Measurements from ENCODE around the gene TFPI.

The TFPI gene

GRCh38 chr2:187461294-187462261 is 92.7 kb downstream of the TFPI start:
- no peak for DNase-seq (ENCODE audit: low read depth)

GRCh38 chr2:187459256-187459655 is 95.0 kb downstream of the TFPI start:
- DNase-seq (ENCODE audit: low read depth), result no peak

- DNase-seq (ENCODE audit: low read depth), result no peak
Observed at GRCh38 chr2:187453078-187453641, 101.1 kb downstream of the TFPI start.

- DNase-seq (ENCODE audit: low read depth), result no peak
Observed at GRCh38 chr2:187451510-187451909, 102.7 kb downstream of the TFPI start.

- no peak for DNase-seq (ENCODE audit: low read depth)
Observed at GRCh38 chr2:187447336-187447735, 106.9 kb downstream of the TFPI start.

GRCh38 chr2:187446711-187447110 is 107.5 kb downstream of the TFPI start:
- no peak for DNase-seq (ENCODE audit: low read depth)

- DNase-seq (ENCODE audit: low read depth), result no peak
Observed at GRCh38 chr2:187445051-187445450, 109.2 kb downstream of the TFPI start.

GRCh38 chr2:187442778-187443177 is 111.5 kb downstream of the TFPI start:
- DNase-seq (ENCODE audit: low read depth), result no peak

GRCh38 chr2:187442378-187442777 is 111.9 kb downstream of the TFPI start:
- DNase-seq (ENCODE audit: low read depth), result no peak

GRCh38 chr2:187440101-187440675 is 114.0 kb downstream of the TFPI start:
- no peak for DNase-seq (ENCODE audit: low read depth)

- DNase-seq (ENCODE audit: low read depth), result no peak
Observed at GRCh38 chr2:187438455-187438854, 115.8 kb downstream of the TFPI start.

- DNase-seq (ENCODE audit: low read depth), result no peak
Observed at GRCh38 chr2:187435756-187436155, 118.5 kb downstream of the TFPI start.

- DNase-seq (ENCODE audit: low read depth), result no peak
Observed at GRCh38 chr2:187435078-187435477, 119.2 kb downstream of the TFPI start.

GRCh38 chr2:187434342-187434785 is 119.9 kb downstream of the TFPI start:
- no peak for DNase-seq (ENCODE audit: low read depth)

- no peak for DNase-seq (ENCODE audit: low read depth)
Observed at GRCh38 chr2:187431911-187432310, 122.3 kb downstream of the TFPI start.

GRCh38 chr2:187429989-187430388 is 124.2 kb downstream of the TFPI start:
- DNase-seq (ENCODE audit: low read depth), result no peak

- DNase-seq (ENCODE audit: low read depth), result no peak
Observed at GRCh38 chr2:187424146-187424545, 130.1 kb downstream of the TFPI start.

- no peak for DNase-seq (ENCODE audit: low read depth)
Observed at GRCh38 chr2:187422282-187422681, 132.0 kb downstream of the TFPI start.

- DNase-seq (ENCODE audit: low read depth), result no peak
Observed at GRCh38 chr2:187421519-187421918, 132.7 kb downstream of the TFPI start.

- no peak for DNase-seq (ENCODE audit: low read depth)
Observed at GRCh38 chr2:187419808-187420207, 134.4 kb downstream of the TFPI start.

- no peak for DNase-seq (ENCODE audit: low read depth)
Observed at GRCh38 chr2:187415449-187415848, 138.8 kb downstream of the TFPI start.

Data from stimulated activated CD8-positive, alpha-beta memory T cell treated with anti-CD3 and anti-CD28 coated beads, Interleukin-12 subunit alpha, Interleukin-12 subunit beta, amount 100 ng/mL, for 4 hours (primary cell).